GM18951 (cell line): Measurements from ENCODE around the gene TANGO2.

Source experiments
- POLR2A ChIP-seq: IDR thresholded peaks from 4 replicates; pipeline ENCODE4 v1.6.1; 2011; ENCODE audit warnings: mild to moderate bottlenecking; ENCODE audit not compliant: insufficient read length, insufficient read depth; ENCODE audit errors: extremely low read depth
- in situ Hi-C: fragments of 300-500 bp; cut with MboI; formaldehyde crosslinking; loops from one replicate; pipeline ENCODE4 v1.12.0; 2022; ENCODE audit warnings: low sequenced_read_pairs, mixed read lengths, inconsistent platforms; ENCODE audit not compliant: unreplicated experiment

The TANGO2 gene

GRCh38 chr22:20089977-20090729 lies 69.2 kb downstream of the TANGO2 start:
- in situ Hi-C loops = no loop called here
- TF ChIP-seq POLR2A = no peak

DNA sequence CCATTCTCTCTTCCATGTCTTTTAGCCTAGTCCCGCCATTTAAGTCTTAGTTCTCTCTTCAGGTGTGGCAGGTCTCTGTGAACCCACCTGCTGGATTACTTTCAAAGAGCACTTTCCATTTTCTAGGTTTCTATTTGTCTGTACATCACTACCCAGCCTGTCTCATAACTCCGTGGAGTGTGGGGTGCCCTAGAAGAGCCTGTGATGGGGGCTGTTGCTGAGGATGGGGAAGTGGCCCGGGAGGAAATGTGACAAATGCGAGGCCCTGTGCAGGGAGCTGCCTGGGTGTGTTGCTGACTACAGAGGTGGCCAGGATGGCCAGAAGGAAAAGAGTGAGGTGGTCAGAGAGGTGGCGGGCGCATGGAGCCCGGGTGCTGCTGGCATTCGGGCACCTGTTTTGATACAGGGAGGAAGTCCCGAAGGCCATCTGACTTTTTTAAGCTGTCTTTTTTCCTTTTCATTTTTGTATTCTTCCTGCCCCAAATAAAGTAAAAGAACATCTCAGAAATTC lies 69.9 kb downstream of the TANGO2 start:
- TF ChIP-seq POLR2A = no peak
- in situ Hi-C loops = no loop called here

GRCh38 chr22:20091690-20092476 lies 71.0 kb downstream of the TANGO2 start:
- TF ChIP-seq POLR2A = no peak
- in situ Hi-C loops = no loop called here

GRCh38 chr22:20092477-20092854 lies 71.6 kb downstream of the TANGO2 start:
- TF ChIP-seq POLR2A = no peak
- in situ Hi-C loops = no loop called here

DNA sequence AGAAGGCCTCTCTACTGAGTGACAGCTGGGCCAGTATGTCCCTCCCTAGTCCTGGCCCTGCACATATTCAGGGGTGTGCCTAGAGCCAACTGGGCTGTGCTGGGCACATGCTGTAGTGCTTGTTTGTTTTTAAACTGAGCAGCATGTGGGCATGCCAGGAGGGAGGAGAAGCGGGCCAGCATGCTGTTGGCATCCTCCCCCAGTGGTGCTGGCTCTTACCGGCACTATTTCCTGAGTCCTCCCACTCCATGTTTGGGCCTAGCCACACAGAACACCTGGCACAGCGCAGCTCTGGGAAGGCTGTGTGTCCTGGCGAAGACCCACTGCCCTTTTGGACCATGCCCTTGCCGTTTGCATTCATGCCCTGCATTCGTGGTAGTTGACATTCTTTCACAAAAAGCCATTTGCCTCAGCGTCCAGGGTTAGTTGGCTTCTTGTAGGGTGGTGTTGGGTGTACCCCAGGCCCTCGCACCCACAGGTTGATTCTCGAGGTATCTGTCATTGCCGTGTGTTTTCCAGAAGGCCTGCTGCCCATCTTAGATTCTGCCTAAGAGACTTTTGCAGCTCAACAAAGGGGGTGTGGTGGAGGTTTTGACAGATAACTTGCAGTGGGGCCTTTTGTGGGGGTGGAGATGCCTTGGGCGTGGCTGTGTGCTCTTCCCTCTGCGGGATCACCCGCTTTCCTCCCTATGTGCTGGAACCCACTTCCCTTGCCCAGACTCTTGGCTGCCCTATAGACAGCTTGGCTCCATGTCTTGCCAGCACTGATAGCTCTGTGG lies 72.7 kb downstream of the TANGO2 start:
- in situ Hi-C loops = no loop called here

DNA sequence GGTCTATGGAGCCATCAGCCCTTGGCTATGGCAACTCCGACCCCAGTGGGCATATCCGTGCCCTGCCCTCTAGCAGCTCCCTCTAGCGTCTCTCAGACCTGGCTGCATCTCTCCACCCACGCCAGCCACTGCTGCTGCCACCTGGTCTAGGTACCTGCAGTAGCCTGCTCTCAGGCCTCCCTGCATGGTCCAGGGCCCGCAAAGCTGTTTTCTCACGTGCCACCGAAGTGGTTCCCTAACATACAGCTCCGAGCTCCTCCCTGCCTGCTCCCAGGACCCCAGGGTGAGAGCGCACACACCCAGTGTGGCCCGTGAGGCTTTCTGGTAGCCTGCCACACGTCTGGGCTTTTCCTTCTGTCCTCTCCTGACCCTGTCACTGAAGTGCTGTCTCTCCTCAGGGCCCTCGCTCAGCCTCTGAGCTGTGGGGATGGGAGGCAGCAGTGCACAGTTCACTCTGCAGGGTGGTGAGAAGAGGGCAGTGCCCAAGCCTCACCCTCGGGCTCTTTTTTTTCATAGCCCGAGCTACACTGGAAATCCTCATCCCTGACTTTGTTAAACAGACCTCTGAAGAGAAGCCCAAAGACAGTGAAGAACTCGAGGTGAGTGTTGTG lies 73.4 kb downstream of the TANGO2 start:
- in situ Hi-C loops = no loop called here
- no peak for TF ChIP-seq POLR2A

More for the DNA sequence above, 72.7 kb downstream of the TANGO2 start:
- TF ChIP-seq POLR2A = no peak

DNA sequence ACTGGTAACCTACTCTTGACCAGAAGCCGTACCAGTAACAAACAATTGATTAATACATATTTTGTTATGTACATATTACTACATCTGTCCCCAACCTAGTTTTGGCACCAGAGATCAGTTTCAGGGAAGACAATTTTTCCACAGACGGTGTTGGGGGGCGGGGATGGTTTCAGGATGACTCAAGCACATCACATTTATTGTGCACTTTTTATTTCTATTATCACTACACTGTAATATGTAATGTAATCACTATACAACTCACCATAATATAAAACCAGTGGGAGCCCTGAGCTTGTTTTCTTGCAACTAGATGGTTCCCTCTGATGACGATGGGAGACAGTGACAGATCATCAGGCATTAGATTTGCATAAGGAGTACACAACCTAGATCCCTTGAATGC lies 74.6 kb downstream of the TANGO2 start:
- in situ Hi-C loops = no loop called here
- TF ChIP-seq POLR2A = no peak

GRCh38 chr22:20096574-20097420 lies 75.9 kb downstream of the TANGO2 start:
- no peak for TF ChIP-seq POLR2A
- in situ Hi-C loops = no loop called here

- in situ Hi-C loops = no loop called here
- TF ChIP-seq POLR2A = no peak
Observed at GRCh38 chr22:20099099-20099711, 78.3 kb downstream of the TANGO2 start.

- in situ Hi-C loops = no loop called here
- TF ChIP-seq POLR2A = no peak
Observed at GRCh38 chr22:20101638-20102037, 80.7 kb downstream of the TANGO2 start.

- no peak for TF ChIP-seq POLR2A
- in situ Hi-C loops = no loop called here
Observed at GRCh38 chr22:20102203-20102780, 81.4 kb downstream of the TANGO2 start.
